Hematopoietic multipotent progenitor cell treated with erythropoietin and hydrocortisone succinate and interleukin-3 and kit ligand, for 4 days (in vitro differentiated cells): ENCODE results near the gene PPP1R3F.

Experiments used
- DNase-seq: peaks from one replicate; pipeline ENCODE4 v3.0.0-alpha.2; 2015

The PPP1R3F gene, protein sequence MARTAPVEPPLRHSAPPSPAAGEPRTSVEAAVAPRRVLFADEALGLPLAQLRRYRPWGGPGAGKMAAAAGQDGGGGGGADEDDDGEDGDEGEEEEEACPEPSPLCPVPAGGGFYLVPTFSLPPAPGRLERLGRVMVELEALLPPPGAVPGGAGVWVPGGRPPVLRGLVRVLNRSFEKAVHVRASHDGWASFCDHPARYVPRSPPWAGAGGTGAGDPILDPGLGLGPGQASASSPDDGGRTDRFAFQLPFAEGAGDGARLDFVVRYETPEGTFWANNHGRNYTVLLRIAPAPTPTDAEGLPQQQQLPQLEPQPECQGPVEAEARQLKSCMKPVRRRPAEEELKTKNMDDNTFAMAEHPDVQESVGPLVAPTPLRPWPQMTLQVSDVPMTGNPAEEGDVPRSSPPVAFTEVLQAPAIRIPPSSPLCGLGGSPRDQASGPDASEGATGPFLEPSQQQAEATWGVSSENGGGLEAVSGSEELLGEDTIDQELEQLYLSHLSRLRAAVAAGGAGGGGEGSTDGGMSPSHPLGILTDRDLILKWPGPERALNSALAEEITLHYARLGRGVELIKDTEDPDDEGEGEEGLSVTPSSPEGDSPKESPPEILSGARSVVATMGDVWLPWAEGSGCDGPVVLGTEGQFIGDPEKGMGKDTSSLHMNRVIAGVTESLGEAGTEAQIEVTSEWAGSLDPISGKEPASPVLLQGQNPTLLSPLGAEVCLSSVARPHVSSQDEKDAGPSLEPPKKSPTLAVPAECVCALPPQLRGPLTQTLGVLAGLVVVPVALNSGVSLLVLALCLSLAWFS

DNA sequence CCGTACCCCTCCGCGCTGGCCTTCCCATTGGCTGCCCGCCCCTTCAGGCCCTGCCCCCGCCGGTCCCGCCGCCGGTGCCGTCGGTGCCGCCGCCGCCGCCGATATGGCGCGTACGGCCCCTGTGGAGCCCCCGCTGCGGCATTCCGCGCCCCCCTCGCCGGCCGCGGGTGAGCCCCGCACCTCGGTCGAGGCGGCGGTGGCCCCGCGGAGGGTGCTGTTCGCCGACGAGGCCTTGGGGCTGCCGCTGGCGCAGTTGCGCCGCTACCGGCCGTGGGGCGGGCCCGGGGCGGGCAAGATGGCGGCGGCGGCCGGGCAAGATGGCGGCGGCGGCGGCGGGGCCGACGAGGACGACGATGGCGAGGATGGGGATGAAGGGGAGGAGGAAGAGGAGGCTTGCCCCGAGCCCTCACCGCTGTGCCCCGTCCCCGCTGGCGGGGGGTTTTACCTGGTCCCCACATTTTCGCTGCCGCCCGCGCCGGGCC, at the start of gene PPP1R3F:
Gene PPP1R3F, plus strand, starts transcription at position 27 of the 482 bp plus-strand sequence. Its CDS starts 77 bp downstream, at position 104.
- no peak for DNase-seq

DNA sequence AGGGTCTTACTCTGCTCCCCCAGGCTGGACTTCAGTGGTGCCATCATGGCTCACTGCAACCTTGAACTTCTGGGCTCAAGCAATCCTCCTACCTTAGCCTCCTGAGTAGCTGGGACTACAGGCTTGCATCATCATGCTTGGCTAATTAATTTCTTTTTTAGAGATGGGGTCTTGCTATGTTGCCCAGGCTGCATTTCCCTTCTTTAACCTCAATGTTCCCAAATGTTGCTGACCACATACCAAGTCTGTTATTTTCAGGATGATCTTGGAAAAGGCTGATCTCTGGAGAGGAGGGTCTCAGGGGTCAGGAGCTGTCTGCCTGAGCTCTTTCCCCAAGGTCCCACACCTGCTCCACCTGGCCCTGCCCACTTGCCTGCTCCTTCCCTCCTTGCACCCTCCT, 49.5 kb upstream of the PPP1R3F start:
- DNase-seq: no peak

DNA sequence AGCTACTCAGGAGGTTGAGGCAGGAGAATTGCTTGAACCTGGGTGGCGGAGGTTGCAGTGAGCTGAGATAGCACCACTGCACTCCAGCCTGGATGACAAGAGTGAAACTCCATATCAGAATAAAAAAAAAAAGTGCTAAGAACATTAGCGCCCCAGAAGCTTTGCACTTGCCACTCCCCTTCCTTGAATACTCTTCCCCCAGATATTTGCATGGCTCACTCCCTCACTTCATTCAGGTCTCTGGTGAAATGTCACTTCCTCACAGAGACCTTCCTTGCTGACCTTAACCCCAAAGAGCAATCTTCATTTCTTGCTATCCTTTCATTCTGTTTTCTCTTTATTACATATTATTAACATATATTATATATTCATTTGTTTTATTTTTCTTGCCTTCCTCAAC, 47.7 kb upstream of the PPP1R3F start:
- no peak for DNase-seq

DNA sequence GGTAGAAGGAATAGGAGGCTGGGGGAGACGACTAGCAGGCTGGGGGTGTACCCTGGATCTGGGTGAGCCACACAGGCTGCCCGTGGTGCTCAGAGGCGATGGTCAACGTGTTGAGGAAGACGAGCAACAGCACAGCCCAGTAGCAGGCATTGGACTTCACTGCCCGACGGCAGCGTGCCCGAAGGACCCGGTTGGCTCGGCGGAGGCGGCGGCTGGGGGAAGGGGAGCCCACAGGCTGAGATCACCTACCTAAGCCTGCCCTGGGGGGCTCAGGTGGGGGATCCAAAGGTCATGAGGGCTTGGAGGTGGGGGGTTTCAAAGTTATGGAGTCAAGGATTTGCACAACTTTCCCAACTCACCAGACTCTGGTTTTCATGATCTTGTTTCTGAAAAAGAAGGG, 43.7 kb upstream of the PPP1R3F start:
- DNase-seq: no peak

DNA sequence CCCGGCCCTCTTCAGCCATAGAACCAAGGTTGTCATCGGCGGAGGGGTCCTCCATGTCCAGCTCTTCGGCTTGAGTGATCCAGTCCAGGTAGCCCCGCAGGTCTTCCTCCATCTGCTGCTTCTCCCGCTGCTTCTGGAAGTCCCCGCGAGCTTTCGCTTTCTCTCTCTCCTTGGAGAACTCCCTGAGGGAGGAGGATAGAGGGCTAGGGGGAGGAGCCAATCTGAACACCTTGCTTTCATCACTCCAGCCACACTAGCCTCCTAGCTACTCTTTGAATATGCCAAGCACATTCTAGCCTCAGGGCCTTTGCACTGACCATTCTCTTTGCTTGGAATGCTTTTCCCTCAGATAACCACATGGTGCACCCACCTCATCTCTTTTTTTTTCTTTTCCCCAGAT, 42.6 kb upstream of the PPP1R3F start:
- DNase-seq: no peak

DNA sequence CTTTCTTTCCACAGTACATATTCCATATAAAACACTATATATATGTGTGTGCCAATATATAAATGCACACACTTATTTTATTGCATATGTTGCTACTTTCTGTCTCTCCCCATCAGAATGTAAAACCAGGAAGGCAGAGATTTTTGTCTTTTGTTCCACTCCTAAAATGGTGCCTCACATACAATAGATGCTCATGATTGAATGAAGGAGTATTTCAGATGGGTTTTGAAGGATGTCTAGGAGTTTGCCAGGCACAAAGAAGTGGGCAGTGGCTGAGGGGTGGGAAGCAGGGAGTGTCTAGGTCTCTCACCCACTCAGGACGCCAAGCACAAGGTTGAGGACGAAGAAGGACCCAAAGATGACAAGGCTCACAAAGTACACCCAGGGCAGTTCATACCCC, 41.9 kb upstream of the PPP1R3F start:
- DNase-seq: no peak

DNA sequence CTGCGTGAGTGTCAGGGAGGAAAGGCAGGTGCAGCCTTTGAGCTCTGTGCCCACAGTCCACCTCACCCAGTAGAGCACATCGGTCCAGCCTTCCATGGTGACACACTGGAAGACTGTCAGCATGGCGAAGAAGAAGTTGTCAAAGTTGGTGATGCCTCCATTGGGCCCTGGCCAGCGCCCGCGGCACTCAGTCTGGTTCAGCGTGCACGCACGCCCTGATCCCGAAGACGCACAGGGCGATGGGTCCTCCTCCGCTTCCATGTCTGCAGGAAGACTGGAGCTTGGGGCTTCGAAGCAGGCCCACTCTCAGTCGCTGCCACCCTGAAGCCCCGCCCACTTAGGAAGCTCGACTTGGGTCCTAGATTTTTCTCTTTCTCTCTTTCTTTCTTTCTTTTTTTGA, 41.4 kb upstream of the PPP1R3F start:
- no peak for DNase-seq

DNA sequence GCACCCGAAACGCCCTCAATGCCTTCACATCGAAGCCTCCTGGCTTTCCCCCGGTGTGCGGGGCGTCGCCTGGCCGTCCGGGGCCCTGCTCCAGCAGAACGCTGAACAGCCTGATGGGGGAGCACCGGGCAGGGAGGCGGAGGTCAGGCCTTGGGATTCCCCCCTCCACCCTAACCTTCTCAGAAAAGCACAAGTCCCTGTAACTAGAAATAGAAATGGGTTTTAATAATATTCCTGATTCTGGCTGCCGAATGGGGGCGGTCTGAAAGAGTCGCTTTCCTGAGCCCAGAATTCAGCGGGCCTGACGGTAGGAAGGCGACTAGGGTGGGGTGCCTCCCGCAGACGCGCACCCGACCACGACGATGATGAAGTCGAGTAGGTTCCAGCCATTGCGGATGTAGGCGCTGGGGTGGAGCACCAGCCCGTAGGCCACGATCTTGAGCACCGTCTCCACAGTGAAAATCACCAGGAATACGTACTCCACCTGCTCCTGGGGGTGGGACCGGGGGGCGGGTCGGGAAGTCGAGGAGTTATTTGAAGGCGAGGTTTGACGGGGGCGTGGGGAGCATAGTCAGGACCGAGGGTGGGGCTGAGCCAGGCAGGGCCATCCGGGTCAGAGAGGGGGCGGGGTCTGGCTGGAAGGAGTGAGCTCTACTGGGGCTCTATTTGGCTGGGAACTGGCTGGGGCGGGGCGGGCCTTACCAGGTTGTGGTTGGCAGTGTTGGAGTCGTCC, 38.9 kb upstream of the PPP1R3F start:
- DNase-seq: peak; percentile 85

DNA sequence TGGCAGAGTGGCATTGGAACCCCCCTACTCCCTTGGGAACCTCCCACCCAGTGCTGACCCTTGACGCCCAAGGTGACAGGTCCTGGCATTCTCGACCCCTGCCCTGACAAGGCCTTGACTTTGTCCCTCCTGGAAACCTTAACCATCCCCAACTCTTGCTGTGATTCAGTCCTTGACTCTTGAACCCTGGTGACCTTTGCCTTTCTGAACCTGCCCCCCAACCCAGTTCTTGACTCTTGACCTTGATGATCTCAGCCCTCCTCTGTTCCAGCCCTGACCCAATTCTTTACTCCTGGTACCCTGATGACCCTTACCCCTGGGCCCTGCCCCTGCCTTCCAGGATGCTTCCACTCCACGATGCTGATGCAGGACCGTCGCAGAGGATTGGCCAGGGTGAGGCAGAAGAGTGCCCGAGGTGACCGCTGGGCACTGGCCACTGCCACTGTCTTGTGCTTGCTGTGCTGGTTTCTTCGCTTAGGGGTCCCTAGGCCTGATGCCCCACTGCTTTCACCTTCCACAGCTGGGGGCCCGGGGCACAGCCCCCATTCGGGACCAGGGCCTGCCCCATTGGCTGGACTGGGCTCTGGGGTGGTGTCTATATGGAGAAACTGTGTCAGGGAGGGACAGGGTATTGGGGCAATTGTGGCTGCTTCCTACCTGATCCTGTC, 38.1 kb upstream of the PPP1R3F start:
- no peak for DNase-seq

DNA sequence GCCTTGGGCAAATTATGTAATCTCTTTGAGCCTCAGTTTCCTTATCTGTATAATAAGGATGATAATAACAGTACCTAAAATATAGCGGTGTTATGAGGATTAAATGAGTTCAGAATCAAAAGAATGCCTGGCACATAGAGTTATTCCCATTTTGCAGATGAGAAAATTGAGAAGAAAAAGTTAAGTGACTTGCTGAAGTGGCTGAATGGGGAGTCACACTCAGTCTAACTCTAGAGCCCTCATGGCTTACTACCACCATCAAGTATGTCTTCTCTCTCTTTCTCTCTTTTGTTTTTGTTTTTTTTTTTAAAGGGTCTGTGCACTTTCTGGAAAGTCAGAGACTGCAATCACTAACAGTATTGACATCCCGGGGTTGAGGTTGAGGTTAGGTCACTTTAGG, 37.1 kb upstream of the PPP1R3F start:
- no peak for DNase-seq

DNA sequence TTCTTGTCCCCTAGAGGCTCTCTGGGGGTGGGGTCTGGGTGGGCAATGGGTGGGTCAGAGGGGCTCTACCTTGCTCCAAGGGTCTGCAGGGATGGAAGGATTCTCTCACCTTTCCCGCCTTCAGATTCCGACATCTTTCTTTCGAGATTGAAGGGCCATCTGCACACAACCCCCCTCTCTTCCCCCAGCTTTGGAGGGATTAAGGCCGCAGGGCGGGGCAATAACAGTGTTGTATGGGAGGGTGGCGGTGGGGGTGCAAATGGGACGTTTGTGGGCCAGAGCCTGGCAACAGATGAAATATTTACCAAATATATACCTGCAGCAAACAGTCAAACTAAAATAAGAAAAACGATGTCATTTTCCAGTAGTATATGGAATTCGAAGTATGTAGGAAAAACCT, 36.4 kb upstream of the PPP1R3F start, which contains the start of gene CACNA1F:
Gene CACNA1F, minus strand, starts transcription at position 165 of the 400 bp plus-strand sequence. Its CDS starts 31 bp downstream, at position 134.
- DNase-seq: no peak

DNA sequence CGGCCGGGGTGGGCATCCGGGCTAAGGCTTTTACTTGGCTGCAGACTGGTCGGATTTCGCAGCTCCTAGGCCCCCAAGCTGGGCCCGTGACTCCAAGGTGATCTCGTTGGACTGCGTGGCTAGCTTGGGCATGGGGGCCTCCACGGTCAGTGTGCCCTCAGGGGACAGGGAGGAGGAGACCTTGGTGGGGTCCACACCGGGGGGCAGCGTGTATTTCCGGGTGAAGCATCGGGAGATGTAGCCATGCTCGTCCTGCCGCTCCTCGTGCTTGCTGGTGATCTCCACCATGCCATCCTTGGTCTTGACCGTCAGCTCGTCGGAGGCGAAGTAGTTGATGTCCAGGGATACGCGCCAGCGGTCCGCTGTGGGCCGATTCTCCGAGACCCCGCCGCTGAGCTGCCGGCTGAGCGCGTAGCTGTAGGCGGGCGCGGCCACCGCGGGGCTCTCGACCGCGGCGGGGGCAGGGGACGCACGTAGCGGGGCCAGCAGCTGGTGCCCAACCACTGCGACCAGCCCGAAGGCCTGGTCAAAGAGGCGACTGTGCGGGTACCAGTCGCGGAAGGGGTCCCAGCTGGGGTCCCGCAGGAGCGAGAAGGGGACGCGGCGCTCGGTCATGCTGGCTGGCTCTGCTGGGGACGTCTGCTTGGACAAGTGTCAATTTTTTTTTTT, 35.6 kb upstream of the PPP1R3F start:
- DNase-seq: no peak

DNA sequence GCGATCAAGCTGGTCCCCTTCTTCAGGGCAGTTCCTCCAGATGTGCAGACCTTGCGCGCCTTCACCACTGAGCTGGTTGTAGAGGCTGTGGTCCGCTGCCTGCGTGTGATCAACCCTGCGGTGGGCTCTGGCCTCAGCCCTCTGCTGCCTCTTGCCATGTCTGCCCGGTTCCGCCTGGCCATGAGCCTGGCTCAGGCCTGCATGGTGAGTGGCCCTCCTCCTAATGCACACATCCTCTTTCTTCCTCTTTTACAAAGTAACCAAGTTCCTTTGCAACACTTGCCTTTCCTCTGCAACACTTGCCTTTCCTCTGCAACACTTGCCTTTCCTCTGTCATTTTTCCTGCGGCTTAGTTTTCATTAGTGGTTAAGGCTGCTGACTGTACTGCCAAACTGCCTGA, 32.5 kb upstream of the PPP1R3F start:
- DNase-seq: peak; percentile 74

DNA sequence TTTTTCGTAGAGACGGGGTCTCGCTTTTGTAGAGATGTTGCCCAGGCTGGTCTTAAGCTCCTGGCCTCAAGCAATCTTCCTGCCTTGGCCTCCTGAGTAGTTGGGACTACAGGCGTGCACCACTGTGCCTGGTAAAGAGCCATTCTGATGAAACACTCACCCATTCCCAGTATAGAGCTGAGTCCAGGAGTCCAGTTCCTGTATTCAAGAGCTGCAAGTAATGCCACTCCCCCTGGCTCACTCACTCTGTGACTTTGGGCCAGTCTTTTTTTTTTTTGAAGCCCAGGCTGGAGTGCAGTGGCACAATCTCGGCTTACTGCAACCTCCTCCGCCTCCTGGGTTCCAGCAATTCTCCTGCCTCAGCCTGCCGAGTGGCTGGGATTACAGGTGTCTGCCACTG, 30.9 kb upstream of the PPP1R3F start:
- no peak for DNase-seq

DNA sequence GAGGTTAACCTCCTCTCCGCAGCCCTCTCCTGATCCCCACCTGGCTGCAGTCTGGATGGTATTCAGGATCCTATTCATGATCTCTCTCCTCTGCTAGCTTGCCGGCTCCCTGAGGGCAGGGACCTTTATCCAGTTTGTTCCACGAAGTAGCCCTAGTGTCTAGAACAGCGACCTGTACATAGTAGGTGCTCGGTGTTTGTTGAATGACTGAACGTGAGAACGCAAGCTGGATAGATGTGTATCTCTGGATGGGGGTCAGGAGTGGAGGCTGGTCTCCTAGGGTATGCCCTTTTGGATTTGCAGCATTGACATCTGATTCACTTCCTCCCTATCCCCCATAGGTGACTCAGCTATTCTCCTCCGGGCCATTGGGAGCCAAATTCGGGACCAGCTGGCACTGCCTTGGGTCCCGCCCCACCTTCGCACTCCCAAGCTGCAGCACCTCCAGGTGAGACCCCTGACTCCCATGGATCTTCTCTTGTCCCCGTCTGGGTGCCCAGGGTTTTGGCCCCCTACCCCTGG, 27.0 kb upstream of the PPP1R3F start:
- no peak for DNase-seq

DNA sequence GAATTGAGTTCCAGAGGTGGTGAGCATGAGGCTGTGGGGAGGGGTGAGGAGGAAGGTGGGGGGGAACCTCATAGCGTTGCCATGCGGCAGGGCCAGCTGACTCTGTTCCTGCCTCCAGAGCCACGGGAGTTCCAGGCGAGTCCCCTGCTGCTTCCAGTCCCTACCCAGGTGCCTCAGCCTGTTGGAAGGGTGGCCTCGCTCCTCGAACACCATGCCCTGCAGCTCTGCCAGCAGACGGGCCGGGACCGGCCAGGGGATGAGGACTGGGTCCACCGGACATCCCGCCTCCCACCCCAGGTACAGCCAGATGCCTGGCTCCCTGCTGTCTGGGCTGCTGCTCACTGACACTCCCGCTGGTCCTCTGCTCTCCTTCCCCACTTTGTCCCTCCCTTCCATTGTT, 26.4 kb upstream of the PPP1R3F start:
- no peak for DNase-seq

DNA sequence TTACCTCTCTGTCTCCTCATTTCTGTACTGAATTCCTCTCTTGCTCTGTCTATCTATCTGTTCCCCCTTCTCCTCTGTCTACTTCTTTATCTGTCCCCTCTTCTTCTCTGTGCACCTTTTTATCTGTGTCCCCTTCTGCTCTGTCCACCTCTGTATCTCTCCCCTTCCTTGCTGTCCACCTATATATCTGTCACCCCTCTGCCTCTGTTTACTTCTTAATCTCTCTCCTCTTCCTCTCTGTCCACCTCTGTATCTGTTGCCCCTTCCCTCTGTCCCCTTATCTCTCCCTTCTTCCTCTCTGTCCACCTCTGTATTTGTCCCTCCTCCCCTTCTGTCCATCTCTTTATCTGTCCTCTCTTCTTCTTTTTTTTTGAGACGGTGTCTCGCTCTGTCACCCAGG, 25.4 kb upstream of the PPP1R3F start:
- DNase-seq: no peak

DNA sequence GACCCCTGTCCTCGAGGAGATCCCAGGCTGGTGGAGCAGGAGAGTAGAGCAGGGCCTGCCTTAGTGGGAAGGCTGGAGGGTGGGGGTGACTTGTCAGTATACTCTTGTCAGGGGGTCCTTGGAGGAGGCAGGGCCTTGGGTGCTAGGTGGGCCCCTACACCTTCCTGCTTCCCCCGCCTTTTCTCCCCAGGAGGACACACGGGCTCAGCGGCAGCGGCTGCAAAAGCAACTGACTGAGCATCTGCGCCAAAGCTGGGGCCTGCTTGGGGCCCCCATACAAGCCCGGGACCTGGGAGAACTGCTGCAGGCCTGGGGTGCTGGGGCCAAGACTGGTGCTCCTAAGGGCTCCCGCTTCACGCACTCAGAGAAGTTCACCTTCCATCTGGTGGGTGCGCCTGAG, 23.1 kb upstream of the PPP1R3F start:
- no peak for DNase-seq

DNA sequence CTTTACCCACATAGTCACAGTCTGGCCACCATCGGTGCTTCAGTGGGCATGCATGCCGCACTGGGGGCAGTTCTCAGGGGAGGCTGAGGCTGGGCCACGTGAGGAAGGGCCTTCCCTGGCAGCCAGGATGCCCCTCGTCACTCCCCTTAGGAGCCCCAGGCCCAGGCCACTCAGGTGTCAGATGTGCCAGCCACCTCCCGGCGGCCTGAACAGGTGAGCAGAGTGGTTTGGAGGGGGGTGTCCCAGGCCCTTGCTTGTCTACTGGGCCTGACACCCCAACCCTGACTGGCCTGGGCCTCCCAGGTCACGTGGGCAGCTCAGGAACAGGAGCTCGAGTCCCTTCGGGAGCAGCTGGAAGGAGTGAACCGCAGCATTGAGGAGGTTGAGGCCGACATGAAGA, 22.2 kb upstream of the PPP1R3F start:
- no peak for DNase-seq

DNA sequence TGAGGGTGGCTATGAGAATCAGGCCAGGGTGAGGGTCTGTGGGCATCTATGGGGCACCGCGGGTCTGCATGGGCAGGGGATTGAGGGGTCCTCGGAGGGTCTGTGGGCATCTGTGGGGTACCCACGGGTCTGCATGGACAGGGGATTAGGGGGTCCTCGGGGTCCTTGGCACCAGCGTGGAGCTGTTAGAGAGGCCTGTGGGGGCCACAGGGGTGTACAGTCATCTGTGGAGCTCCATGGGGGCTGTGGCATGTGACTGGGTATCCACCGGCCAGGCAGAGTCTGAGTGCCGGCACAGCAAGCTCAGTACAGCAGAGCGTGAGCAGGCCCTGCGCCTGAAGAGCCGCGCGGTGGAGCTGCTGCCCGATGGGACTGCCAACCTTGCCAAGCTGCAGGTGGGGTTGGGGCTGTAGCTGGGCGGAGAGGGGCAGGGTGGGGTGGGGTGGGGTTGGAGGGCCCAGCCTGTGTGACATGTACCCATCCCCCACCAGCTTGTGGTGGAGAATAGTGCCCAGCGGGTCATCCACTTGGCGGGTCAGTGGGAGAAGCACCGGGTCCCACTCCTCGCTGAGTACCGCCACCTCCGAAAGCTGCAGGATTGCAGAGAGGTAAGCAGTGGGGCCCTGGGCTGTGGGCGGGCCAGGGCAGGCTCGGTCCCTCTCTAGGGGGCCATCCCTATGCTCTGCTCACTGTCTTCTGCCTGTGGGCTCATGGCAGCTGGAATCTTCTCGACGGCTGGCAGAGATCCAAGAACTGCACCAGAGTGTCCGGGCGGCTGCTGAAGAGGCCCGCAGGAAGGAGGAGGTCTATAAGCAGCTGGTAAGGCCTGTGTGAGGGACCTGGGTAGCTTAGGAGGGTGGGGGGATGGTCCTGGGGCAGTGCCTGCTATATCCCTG, 21.4 kb upstream of the PPP1R3F start:
- DNase-seq: no peak

DNA sequence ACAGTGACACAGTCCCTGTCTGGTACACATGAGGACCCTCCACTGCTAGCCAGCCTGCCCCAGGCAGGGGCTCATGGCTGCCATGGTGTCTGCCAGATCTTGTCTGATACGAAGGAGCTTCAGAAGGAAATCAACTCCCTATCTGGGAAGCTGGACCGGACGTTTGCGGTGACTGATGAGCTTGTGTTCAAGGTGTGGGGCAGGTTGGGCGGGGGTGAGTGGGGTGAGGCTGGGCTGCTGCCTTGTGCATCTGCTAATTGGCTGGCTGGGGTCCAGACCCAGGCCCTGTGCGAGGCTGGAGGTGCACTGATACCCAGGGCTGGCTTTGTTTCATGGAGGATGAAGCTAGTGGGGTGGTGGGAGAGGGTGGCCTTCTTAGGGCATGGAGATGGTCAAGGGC, 20.5 kb upstream of the PPP1R3F start:
- DNase-seq: no peak
